ENCODE measurements around the gene TJP1. TPM values are rescaled to one million over a fixed set of nuclear protein-coding genes. Genes with fewer than 3 reads are reported as not detected.

The TJP1 gene
- polyA plus RNA-seq, 6 donors from 2014 or later = not detected

DNA sequence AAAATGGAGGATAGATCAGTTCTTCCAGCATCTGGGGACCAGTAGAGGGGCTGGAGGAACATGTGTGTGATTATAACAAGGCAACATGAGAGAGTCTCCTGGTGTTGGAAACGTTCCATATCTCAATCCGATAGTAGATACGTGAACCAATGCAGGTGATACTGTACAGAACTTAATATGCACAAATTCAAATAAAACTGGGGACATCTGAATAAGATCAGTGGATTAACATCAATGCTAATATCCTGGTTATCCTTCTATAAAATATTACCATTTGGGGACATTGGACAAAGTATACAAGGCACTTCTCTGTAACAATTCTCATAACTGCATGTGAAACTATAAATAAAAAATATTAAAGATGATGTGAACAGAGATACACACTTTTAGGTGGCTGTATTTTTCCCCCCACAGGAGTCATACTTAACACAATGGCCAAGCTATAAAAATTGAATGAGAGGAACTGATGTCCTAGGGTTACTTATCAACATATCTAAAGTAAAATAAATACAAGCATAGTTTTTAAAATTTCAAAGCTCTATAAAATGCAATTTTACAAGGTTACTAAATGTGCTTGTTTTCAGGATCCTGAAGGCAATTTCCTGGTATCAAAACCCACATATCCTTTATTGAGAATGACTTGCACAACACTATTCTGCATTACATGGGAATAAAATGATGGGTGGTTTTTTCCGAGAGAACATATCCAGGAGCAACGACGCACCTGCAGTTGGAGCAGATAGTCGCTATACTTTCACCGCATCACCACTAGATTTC is 31.1 kb upstream of the TJP1 start:
- H3K9me3 Mint-ChIP-seq = peaks cover 0 to 10% (median 3%) of the 10 kb centered on the region in 7 donors
- ATAC-seq (ENCODE audit: low read depth in 2 of 2) = no peak
- no peak for DNase-seq
- H3K36me3 Mint-ChIP-seq = peaks cover 0 to 6% of the 10 kb centered on the region in 2 donors
- H3K27ac Mint-ChIP-seq = no peak overlapping the region
- no peak overlapping the region for H3K4me3 Mint-ChIP-seq
- no peaks in the 10 kb centered on the region for H3K4me1 Mint-ChIP-seq
- H3K27me3 Mint-ChIP-seq = peaks cover 0 to 8% (median 0%) of the 10 kb centered on the region in 3 donors

DNA sequence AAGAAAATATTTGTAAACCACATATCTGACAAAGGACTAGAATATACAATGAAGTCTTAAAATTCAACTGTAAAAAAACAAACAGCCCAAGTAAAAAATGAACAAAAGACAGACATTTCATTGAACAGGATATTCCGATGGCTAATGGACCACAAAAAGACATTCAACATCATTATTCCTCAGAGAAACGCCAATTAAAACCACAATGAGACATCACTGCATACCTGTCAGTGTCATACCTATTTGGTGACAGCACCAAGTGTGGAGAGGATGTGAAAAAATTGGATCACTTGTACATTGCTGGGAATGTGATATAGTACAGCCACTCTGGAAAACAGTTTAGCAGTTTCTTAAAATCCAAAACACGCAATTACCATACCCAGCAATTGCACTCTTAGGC is 29.9 kb upstream of the TJP1 start:
- Mint-ChIP-seq H3K4me1 (no peaks in the 10 kb centered on the region), H3K36me3 (peaks cover 6 to 9% of the 10 kb centered on the region in 2 donors), H3K27me3 (peaks cover 0 to 8% (median 0%) of the 10 kb centered on the region in 3 donors), H3K9me3 (peaks cover 3 to 22% (median 7%) of the 10 kb centered on the region in 7 donors), H3K27ac (no peak overlapping the region), H3K4me3 (no peak overlapping the region)
- ATAC-seq (ENCODE audit: low read depth in 2 of 2) = no peak
- DNase-seq = no peak

DNA sequence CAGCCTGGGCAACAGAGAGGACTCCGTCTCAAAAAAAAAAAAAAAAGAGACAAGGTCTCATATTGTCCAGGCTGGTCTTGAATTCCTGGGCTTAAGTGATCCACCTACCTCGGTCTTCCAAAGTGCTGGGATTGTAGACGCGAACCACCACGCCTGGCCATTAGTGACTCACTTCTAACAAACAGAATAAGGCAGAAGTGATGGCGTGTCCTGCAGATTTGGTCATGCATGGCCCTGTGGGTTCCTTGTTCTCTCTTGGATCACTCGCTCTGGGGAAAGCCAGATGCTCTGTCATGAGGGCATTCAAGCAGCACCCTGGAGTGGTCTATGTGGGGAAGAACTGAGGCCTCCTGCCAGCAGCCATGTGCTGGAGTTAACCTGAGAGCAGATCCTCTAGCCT is 27.4 kb upstream of the TJP1 start:
- H3K27ac Mint-ChIP-seq = no peak overlapping the region

GRCh38 chr15:29849218-29849617 is 26.9 kb upstream of the TJP1 start:
- H3K4me3 Mint-ChIP-seq = no peak overlapping the region
- H3K36me3 Mint-ChIP-seq = peaks cover 0 to 11% of the 10 kb centered on the region in 2 donors
- peaks cover 3 to 8% (median 3%) of the 10 kb centered on the region in 3 donors for H3K27me3 Mint-ChIP-seq
- ATAC-seq (ENCODE audit: low read depth in 2 of 2) (no peak), DNase-seq (no peak)
- H3K9me3 Mint-ChIP-seq = peaks cover 10 to 27% (median 11%) of the 10 kb centered on the region in 7 donors
- H3K27ac Mint-ChIP-seq = no peak overlapping the region
- H3K4me1 Mint-ChIP-seq = no peaks in the 10 kb centered on the region

More for the DNA sequence above, 27.4 kb upstream of the TJP1 start:
- peaks cover 8 to 32% (median 11%) of the 10 kb centered on the region in 7 donors for H3K9me3 Mint-ChIP-seq
- peaks cover 0 to 11% of the 10 kb centered on the region in 2 donors for H3K36me3 Mint-ChIP-seq
- ATAC-seq (ENCODE audit: low read depth in 2 of 2) (no peak), DNase-seq (no peak)
- no peaks in the 10 kb centered on the region for H3K4me1 Mint-ChIP-seq
- H3K4me3 Mint-ChIP-seq = no peak overlapping the region
- H3K27me3 Mint-ChIP-seq = peaks cover 0 to 8% (median 8%) of the 10 kb centered on the region in 3 donors

- Mint-ChIP-seq H3K9me3 (peaks cover 9 to 34% (median 12%) of the 10 kb centered on the region in 7 donors), H3K27me3 (peaks cover 15 to 35% (median 26%) of the 10 kb centered on the region in 3 donors), H3K27ac (no peak overlapping the region), H3K4me1 (no peaks in the 10 kb centered on the region), H3K36me3 (peaks cover 0 to 11% of the 10 kb centered on the region in 2 donors), H3K4me3 (no peak overlapping the region)
- ATAC-seq (ENCODE audit: low read depth in 2 of 2) (no peak), DNase-seq (no peak)
These were observed 22.1 kb upstream of the TJP1 start for GRCh38 chr15:29844290-29844903.

DNA sequence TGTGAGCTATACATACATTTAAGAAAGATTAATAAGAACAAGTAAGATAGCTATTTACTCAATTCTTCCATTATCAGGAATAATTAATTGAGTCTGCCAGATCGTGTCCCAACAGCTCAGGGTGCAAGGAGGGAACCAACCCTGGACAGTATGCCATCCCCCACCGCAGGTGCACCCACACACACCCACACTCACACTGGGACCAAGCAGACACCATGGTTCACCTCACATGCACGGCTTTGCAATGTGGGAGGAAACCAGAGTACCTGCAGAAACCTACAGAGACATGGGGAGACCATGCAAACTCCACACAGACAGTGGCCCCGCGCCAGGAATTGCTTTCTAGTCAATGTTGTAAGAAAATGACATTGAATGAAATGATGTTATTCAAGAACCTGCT is 20.0 kb upstream of the TJP1 start:
- Mint-ChIP-seq H3K36me3 (peaks cover 0 to 3% of the 10 kb centered on the region in 2 donors), H3K4me3 (no peak overlapping the region), H3K4me1 (no peaks in the 10 kb centered on the region), H3K9me3 (peaks cover 3 to 28% (median 12%) of the 10 kb centered on the region in 7 donors), H3K27me3 (peaks cover 23 to 42% (median 30%) of the 10 kb centered on the region in 3 donors), H3K27ac (no peak overlapping the region)
- no peak for DNase-seq
- ATAC-seq (ENCODE audit: low read depth in 2 of 2) = no peak

GRCh38 chr15:29840926-29841325 is 18.7 kb upstream of the TJP1 start:
- H3K27me3 Mint-ChIP-seq = peaks cover 28 to 42% (median 40%) of the 10 kb centered on the region in 3 donors

GRCh38 chr15:29840054-29840453 is 17.8 kb upstream of the TJP1 start:
- Mint-ChIP-seq H3K27ac (no peak overlapping the region), H3K36me3 (no peaks in the 10 kb centered on the region), H3K27me3 (peaks cover 28 to 46% (median 45%) of the 10 kb centered on the region in 3 donors), H3K4me3 (no peak overlapping the region), H3K4me1 (no peaks in the 10 kb centered on the region), H3K9me3 (peaks cover 0 to 19% (median 5%) of the 10 kb centered on the region in 7 donors)
- DNase-seq = no peak
- ATAC-seq (ENCODE audit: low read depth in 2 of 2) = no peak

More at GRCh38 chr15:29840926-29841325, 18.7 kb upstream of the TJP1 start:
- H3K27ac Mint-ChIP-seq = no peak overlapping the region
- H3K9me3 Mint-ChIP-seq = peaks cover 2 to 21% (median 7%) of the 10 kb centered on the region in 7 donors
- ATAC-seq (ENCODE audit: low read depth in 2 of 2) (no peak), DNase-seq (no peak)
- H3K36me3 Mint-ChIP-seq = no peaks in the 10 kb centered on the region
- H3K4me1 Mint-ChIP-seq = no peaks in the 10 kb centered on the region
- no peak overlapping the region for H3K4me3 Mint-ChIP-seq

GRCh38 chr15:29838352-29839010 is 16.2 kb upstream of the TJP1 start:
- Mint-ChIP-seq H3K27me3 (peaks cover 28 to 43% (median 39%) of the 10 kb centered on the region in 3 donors), H3K4me1 (no peaks in the 10 kb centered on the region), H3K4me3 (no peak overlapping the region), H3K36me3 (no peaks in the 10 kb centered on the region), H3K27ac (no peak overlapping the region), H3K9me3 (peaks cover 0 to 29% (median 5%) of the 10 kb centered on the region in 7 donors)
- ATAC-seq (ENCODE audit: low read depth in 2 of 2) = no peak
- DNase-seq = no peak

DNA sequence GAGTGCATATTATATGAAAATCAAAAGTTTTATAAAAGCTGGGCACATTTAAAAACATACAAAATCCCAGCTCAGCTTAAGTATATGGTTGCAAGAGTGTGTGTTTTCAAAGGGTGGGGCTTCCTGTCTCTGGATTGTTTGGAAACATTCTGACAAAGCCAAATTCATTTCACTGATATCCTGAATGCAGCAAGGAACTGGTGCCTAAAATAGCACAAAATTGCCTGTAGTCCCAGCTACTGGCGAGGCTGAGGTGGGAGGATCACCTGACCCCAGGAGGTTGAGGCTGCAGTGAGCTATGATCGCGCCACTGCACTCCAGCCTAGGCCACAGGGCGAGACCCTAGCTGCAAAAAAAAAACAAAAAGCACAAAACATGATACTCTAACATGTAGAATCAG is 13.0 kb upstream of the TJP1 start:
- no peak for ATAC-seq (ENCODE audit: low read depth in 2 of 2)
- no peak for DNase-seq
- Mint-ChIP-seq H3K27ac (no peak overlapping the region), H3K4me1 (no peaks in the 10 kb centered on the region), H3K36me3 (peaks cover 0 to 8% of the 10 kb centered on the region in 2 donors), H3K27me3 (peaks cover 34 to 53% (median 40%) of the 10 kb centered on the region in 3 donors), H3K9me3 (peaks cover 0 to 49% (median 13%) of the 10 kb centered on the region in 7 donors), H3K4me3 (no peak overlapping the region)

DNA sequence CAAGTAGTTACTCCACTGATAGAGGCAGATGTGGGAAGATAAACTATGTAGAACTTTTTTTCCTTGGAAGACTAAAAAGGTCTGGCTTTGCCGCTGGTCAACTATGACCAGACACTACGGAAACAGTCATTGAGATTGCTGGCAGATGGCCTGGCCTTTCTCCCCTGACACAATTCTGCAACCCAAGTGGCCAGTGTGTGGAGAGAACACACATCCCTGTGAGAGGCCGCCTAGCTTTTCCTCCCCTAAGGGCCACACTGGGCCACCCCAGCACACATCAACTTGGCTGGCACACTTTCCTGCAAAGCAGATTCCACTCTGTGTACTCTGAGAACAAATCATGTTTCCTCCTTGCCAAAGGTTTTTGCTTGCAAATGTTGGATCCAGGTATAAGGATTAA is 10.4 kb upstream of the TJP1 start:
- Mint-ChIP-seq H3K4me1 (no peaks in the 10 kb centered on the region), H3K27ac (no peak overlapping the region)
- no peak for ATAC-seq (ENCODE audit: low read depth in 2 of 2)

DNA sequence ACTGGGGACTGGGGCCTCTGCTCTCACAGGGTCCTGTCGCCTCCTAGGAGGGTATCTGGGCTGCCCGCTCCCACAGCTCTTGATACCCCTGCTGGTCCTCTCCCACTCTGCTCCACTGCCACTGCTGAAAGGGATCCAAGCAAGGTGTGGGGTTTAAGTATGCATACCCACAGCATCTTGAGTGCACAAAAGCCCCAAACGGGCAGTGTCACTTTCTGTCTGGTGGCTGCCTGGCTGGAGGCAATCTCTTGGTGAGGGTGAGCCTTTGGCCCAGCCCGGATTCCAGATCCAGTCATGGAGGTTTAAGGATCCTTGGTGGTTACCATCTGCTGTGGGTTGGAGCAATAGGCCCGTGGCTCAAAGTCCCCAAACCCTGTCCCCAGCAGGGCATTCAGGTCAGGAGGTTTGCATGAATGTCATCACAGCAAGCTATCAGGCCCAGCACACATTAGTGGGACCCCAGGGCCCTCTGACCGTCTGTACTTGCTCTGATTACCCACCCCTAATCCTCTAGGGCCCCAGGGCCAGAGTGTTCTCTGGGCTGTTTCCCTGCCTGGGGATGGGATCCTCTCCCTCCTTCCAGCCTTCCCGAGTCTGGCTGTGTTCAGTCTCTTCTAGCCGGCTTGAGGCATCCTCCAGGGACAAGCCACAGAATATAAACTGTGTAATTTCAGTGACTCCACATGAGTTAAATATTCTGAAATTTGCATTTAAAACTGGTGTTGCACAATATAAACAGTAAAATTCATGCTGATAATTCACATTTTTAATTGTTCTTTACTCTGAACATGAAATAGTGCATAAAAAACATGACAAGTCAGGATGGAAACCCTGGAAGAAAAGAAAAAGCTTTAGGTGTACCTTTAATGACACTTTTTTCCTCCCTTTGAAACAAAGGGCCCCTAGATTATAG is 4.9 kb upstream of the TJP1 start:
- peaks cover 0 to 6% (median 5%) of the 10 kb centered on the region in 3 donors for H3K4me1 Mint-ChIP-seq
- H3K9me3 Mint-ChIP-seq = peaks cover 5 to 35% (median 23%) of the 10 kb centered on the region in 7 donors
- peaks cover 32 to 59% (median 46%) of the 10 kb centered on the region in 3 donors for H3K27me3 Mint-ChIP-seq
- ATAC-seq (ENCODE audit: low read depth in 2 of 2) (no peak), DNase-seq (no peak)
- H3K36me3 Mint-ChIP-seq = peaks cover 8% of the 10 kb centered on the region in 2 donors
- H3K4me3 Mint-ChIP-seq = peak overlapping the region in 1 of 8 donors; percentile 35
- H3K27ac Mint-ChIP-seq = no peak overlapping the region

More for the DNA sequence above, 10.4 kb upstream of the TJP1 start:
- Mint-ChIP-seq H3K4me3 (no peak overlapping the region), H3K27me3 (peaks cover 34 to 61% (median 49%) of the 10 kb centered on the region in 3 donors), H3K36me3 (peaks cover 0 to 8% of the 10 kb centered on the region in 2 donors), H3K9me3 (peaks cover 0 to 39% (median 15%) of the 10 kb centered on the region in 7 donors)
- no peak for DNase-seq

All from naive B cell (primary cell).